Stromal cell of bone marrow (primary cell): ENCODE measurements around the gene WNT16.
"Not testable (repeated sequence)": the region's sequence is repeated elsewhere in the genome, so short reads cannot be mapped to it uniquely, and the experiment has no call there.

Source experiments
- DNase-seq: peaks from one replicate; pipeline ENCODE4 v3.0.0-alpha.2; 2012; ENCODE audit warnings: low read depth

Gene WNT16, protein sequence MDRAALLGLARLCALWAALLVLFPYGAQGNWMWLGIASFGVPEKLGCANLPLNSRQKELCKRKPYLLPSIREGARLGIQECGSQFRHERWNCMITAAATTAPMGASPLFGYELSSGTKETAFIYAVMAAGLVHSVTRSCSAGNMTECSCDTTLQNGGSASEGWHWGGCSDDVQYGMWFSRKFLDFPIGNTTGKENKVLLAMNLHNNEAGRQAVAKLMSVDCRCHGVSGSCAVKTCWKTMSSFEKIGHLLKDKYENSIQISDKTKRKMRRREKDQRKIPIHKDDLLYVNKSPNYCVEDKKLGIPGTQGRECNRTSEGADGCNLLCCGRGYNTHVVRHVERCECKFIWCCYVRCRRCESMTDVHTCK

DNA sequence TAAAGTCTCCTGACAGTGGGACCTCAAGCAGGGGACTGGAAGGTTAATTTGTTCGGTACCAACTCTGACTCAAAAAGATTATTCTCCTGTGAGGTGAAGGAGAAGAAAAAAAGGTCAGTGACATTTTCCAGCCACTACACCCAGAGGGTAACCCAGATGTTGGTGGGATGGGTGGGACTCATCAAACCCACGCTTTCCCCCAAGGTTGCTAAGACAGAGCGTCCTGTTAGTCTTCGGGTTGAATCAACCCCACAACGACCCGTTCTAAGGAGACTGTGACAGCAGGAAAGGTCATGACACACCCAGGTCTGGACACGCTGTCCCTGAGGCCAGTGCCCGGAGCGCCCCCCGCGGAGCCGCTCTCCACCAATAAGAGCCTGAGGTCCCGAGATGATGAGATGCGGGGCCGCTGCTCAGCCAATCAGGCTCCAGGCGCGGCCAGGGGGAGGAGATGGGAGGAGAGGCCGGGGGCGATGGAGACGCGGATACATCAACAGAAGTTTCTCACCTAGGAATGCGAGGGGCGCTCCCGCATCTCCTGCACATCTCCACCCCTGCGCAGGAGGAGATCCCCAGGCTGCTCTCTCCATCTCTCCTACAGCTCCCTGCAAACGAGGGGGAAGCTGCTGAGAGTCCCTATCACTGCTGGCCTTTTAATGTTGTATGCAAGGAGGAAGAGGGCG is at the start of gene WNT16:
TSS of gene WNT16 (plus strand) at position 493 of the 683 bp plus-strand sequence. CDS start 293 bp downstream, outside the sequence.
- DNase-seq: no peak

DNA sequence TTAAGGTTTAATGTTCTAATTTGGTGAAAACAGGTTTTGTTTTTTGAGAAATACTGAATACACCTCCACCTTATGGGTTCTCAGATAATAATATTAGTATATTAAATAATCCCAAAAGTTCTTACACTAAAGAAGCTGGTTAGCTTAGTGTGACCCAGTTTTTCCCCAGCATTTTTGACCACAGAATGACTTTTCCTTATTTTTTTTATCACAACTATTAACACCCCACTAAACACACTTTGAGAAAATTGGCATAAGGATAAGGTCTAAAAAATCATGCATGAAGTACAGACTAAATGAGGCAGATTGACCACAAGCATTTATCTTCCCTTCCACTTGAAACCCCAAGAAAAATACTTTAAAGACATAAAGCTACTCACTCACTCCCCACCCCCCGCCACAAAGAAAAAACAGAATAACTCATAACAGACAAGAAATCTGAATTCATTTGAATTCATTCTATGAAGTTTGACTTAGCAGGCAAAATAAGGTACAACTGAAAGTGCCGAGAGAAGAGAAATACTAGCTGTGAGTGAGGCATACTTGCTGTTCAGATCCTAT is 49.7 kb upstream of the WNT16 start:
- no peak for DNase-seq

DNA sequence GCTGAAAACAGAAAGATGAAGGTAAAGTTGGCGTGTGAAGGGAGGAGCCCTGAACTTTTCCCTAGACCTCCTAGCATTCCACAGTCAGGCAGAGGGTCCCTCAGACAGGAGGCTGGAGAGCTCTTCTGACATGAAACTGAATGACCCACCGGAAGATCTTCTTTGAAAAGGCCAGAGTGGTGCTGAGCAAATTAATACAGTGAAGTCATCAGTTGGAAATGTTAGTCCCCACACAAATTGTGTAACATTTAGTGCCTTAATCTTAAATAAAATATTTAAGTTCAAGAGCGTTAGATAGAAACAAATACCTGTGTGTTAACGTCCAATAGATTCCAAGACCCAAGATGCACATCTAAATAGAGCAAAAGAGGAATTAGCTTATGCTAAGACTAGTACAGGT is 49.0 kb upstream of the WNT16 start:
- DNase-seq: no peak

DNA sequence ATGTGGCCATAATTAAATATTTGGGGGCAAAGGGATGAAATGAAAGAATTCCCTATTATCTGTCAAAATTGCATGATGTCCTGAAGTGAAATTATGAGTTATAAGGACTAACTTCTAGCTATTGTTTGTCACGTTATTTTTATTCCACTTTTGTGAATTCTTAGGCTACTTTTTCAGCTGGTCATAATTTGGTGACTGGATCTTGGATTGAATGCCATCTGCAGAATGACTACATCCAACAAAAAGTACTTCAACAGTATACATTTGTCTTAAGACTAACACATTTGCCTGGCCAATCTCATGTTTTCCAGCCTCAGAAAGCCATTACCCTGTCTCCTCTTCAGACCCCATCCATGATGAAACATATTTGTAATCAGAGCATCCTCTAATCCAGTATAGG is 48.1 kb upstream of the WNT16 start:
- no peak for DNase-seq

DNA sequence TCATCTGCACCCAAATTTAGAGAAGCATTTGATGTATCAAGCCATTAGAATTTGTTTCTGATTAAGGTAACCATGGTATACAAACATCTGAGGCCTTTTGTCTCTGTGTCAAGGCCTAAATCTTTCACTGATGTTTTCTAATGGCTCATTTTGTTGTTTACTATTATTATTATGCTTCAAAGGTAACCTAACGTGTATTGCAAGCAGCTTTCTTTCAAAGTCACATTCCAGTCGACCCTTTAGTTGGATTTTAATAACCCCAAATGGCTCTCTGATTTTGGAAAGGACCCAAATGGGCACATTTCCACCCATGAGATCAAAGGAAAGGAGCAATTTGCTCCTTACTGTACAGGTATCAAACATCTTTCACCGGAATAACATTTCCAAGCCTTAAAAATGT is 46.7 kb upstream of the WNT16 start:
- no peak for DNase-seq

DNA sequence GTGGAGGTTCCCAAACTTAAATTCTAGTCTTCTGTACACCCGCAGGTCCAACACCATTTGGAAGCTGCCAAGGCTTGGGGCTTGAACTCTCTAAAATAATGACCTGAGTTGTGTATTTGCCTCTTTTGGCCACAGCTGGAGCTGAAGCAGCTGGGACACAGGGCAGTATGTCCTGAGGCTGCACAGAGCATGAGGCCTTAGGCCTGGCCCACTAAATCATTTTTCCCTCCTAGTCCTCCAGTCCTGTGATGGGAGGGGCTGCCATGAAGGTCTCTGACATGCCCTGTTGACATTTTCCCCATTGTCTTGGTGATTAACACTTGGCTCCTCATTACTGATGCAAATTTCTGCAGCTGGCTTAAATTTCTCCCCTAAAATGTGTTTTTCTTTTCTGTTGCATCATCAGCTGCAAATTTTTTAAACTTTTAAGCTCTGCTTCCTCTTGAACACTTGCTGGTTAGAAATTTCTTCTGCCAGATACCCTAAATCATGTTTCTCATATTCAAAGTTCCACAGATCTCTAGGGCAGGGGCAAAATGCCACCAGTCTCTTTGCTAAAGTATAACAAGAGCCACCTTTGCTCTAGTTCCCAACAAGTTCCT is 43.6 kb upstream of the WNT16 start:
- DNase-seq: no peak

DNA sequence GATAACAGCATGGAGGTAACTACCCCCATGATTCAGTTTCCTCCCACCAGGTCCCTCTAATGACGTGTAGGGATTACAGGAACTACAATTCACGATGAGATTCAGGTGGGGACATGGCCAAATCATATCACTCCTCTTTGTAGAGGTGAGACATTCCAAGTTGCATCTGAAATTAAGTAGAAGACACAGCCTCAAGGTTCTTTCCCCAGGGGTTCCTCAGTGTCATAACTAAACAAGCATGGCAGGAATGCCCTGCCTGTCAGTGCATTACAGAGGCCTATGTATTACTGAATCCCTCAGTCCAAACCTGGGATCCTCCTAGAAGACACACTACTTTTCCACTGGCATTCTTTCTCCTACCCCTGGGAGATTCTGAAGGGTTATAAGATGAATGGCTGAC is 42.6 kb upstream of the WNT16 start:
- DNase-seq: no peak

DNA sequence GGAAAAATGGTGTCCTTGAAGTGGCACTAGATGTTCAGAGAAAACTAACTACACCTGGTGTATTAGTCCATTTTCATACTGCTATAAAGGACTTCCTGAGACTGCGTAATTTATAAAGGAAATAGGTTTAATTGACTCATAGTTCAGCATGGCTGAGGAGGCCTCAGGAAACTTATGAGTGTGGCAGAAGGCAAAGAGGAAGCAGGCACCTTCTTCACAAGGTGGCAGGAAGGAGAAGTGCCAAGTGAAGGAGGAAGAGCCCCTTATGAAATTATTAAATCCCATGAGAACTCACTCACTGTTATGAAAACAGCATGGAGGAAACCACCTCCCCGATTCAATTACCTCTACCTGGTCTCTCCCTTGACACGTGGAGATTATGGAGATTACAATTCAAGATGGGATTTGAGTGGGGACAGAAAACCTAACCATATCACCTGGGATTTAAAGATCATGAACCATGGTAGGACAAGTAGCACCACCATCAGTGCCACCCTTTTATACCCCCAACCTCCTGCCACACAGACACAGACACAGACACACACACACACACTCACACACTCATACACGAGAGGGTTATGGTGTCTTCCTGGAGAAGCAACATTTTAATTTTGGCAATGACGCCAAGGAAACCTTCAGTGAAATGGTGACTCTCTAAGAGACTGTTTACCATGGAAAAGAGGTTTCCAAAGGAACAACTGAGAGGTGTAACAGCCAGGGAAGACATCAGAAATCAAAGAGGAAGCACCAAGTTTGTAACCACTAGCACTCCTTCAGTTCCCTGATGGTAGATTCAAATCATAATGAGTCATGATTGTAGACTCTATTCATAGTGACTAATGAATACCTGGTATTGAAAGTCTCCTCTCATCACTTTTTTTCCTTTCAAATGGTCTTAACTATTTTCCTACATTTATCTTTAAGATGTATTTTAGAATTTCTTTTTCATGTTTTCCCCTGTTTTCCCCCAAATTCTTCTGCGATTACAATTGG is 41.8 kb upstream of the WNT16 start:
- no peak for DNase-seq

DNA sequence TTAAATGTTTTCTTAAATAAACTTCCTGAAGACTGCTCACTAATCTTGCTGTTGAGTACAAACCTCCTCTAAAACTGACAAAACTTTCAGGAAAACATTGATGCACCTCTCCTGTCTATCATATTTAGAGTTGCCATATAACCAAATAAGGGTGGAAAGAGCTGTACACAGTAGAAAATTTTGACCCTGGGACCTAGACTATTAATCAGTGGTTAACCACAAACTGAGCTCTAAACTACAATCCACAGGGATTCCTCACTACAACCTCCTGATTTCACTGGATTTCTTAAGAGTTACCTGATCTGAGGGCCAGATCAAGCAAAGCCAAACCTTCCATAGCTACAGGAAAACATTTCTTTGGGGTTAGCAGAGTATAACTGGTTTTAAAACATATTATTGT is 39.9 kb upstream of the WNT16 start:
- no peak for DNase-seq

DNA sequence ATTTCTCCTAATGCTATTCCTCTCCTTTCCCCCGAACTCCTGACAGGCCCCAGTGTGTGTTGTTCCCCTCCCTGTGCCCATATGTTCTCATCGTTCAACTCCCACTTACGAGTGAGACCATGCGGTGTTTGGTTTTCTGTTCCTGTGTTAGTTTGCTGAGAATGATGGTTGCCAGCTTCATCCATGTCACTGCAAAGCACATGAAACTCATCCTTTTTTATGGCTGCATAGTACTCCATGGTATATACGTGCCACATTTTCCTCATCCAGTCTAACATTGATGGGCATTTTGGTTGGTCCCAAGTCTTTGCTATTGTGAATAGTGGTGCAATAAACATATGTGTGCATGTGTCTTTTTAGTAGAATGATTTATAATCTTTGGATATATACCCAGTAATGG is 38.9 kb upstream of the WNT16 start:
- not testable (repeated sequence) for DNase-seq

DNA sequence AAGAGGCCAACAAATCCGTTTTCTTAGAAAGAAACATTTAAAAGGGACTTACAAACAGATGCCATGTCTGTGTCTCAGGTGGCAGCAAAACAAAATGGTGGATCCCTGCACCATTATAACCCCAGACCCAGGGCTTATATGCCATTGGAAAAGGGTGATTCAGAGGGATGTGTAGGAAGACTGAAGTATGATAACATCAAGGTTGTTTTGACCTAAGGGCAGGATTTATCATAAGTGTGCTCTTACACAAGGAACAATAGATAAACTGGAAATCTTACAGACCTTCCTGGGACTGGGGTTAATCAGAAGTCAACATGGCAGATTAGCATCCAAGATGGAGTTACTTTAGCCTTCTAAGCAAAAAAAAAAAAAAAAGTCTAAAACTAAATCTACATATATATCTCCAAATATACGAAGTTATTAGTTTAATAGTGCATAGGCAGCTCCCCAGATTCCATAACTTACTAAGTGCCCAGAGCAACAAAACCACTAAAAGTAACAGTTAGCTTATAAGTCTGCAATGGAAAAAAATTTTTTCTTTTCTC is 34.3 kb upstream of the WNT16 start:
- DNase-seq: no peak

DNA sequence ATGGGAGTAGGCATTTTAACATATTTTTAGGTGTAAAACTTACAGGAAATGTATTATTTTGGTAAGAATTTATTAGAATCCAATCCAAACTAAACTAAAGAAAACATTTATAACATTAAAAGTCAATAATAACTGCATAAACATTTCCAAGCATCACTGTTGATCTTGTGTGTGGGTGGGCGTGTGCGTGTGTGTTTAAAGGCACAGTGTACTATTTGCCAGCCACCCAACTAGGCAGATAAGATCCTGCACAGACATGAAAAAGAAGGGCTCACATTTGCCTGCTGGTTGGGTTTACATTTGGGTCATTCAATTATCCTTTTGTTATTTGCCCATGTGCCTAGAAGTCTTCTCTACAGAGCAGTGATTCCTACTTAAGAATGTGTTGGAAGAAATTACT is 31.0 kb upstream of the WNT16 start:
- DNase-seq: no peak

DNA sequence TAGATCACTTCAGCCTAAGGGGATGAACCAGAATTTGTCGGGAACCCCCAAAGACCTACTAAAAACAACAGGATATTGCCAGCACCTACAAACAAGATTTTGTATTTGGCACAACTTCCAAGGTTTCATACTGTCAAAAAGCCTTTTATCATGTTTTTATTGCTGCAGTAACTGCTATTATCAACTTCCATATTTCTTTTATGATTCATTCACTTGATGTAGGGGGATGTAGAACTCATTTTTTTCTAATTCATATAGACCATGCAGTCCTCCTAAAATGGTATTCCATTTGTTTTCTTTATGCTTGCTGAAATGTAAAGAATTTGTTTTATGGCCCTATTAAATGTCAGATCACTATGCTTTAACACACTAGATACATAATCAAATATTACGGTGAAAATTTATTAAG is 30.0 kb upstream of the WNT16 start:
- no peak for DNase-seq

DNA sequence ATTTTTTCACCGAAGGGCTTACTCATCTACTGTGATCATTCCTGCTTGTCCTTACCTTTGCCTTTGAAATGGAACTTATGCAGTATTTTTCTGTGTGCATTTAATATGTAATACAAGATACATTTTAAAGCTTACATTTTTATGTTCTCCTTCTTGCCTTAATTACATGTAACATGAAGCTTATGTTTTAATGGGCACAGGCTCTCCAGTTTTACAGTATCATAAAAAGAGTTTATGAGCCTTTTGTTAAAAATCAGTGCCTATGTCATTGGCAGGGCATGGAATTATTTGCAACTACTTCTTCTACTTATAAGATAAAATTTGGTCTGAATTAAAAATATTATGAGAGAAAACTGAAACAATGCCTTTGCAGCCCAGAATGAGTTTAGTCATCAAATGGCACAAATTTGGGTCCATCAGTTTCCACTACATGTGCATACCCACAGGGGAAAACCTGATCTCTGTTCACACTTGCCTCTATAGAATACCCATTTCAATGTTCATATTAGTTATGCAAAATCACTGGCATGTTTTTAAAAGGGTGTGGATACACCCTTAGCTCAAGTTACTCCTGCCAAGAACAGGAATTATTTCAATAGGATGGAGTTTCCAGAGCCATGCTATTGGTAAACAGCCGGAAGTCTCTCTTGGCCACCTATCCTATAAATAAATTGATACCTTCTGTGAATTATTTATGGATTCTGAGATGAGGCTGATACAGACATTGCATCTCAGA is 27.9 kb upstream of the WNT16 start:
- DNase-seq: no peak

DNA sequence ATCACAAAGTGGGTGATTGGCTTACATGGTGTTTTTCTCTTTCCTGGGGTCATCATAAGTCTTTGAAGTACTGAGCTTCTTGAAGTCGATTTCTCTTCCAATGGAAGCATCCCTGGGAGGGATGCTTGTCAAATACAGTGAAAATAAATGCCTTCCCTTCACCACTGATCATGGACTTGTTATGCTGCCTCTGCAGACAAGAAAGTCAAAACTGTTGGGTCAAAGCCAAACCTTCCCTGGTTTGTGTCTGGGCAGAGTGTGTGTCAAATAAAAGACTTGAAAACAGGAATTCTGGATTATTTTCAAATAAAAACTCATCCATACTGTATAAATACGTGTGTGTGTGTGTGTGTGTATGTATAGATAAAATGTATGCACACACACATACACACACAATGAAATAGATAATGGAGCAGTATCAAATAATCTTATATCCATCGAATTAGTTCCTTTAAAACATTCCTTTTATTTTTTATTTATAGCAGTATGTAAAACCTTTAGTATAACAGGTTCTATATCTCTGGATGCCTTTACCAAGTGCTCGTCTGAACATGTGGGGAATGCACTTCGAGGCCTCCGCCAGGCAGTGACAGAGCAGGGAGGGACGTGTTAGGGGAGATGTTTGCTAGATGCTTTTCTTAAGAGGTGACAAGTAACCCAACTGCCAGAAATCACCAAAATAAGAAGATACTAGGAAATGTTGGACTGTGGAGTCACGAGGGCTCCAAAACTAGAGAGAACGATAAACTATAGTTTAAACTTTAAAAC is 27.2 kb upstream of the WNT16 start:
- DNase-seq: no peak

DNA sequence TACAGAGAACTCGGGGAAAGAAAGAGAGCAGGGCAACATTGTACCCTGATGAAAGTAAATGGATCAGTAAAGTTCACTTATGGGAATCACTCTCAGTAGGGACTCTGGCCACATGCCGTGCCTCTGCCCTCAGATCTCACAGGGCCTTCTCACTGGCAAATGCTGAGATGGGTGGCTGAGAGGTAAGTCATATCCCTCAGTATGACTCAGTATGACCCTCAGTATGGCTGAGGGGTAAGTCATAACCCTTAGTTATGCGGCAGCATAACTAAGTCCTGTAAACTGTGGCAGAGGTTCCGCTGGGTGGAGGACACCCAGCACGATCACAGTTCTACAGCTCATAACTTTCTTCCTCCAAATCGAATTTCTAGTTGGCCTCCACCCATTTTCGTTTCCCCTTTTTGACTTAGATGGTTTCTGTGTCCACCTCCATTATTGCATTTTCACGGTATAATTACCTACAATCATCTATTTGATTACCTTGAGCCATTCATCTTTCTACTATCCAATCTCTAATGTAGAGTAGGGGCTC is 26.5 kb upstream of the WNT16 start:
- DNase-seq: no peak

DNA sequence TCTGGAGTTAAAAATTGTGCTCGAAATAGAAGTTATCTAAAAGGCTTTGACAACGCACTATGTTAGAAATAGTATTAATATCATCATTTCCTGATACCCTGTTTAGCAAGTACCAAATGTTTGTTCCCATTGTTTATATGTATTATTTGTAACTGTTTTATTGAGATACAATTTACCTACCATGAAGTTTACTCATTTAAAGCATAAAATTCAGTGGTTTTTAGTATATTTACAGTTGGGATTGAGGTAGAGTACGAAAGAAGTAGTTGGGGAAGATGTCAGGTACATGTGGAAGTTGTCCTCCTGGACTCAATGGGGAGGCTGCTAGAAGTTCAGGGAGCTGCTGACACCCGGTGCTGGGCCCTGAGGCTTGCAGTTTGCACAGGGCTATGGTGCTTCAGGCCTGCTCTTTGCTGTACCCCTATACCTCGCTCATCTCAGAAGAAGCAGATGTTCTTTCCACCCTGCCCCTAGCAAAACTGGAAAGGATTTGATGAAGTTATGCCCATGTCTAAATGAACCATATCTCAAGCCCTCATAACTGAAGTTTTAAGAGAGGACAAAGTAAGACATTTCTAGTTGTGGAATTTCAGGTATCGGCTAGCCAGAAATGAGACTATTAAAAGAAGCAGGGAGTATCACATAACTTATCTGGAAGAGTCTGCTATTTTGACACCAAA is 25.2 kb upstream of the WNT16 start:
- no peak for DNase-seq

DNA sequence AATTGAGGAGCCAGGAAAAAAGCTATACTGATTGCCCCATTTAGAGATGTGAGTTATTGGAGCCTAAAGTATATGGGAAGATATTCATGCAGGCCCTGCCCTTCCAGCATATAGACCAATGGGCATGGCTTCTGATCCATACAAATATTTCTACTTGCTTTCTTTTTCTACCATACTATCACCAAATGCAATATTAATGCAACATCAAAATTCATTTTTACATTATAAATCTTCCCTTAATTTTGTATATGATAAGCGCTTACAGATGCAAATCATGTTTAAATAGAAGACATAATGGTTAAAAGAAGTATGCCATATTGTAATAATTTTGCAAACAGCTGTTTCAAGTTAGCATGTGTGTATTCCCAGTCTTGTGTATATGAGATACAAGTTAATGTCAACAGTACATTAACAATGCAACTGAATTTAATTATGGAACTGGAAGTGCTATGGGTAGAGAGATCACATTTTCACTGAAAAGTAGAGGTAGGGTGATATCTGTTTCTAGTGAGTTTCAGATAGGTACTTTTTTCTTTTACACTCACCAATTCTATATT is 24.6 kb upstream of the WNT16 start:
- DNase-seq: no peak

DNA sequence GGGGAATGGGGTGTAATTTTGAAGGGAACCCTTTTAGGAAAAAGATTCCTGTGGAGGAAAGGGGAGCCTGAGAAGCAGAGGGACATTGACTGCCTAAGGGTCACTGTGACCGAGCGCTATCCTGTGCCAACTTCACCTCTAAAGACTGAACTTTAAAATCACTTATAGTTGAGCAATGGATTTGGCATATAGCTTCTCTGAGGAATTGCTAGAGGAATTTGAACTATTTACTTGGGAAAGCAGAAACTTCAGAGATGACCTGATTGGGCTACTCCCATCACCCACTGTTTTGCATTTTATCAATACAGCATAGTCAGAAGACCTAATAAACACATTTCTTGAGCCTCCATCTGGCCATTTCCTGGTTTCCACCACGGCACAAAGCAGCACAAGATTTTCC is 23.7 kb upstream of the WNT16 start:
- no peak for DNase-seq
